Breast epithelium (tissue), 4 donors: ENCODE results near the gene ROR1. TPM values are rescaled to one million over a fixed set of nuclear protein-coding genes. Genes with fewer than 3 reads are reported as not detected.

ENCODE experiments used
- DNase-seq, 2 donors: peaks; one replicate each; pipeline ENCODE4 v3.0.0-alpha.2; 2019; ENCODE audit warnings: low spot score in 2 of 2
- H3K27ac ChIP-seq, 2 donors: fragments of 200-600 bp; sonication (generic) in 1 of 2; one replicate each; pipeline ENCODE4 v1.5.1; 2016 to 2019; ENCODE audit warnings: mild to moderate bottlenecking in 1 of 2
- H3K27me3 ChIP-seq, 2 donors: fragments of 200-600 bp; sonication (generic) in 1 of 2; one replicate each; pipeline versions ENCODE4 v1.5.1 to v1.6.0; 2017 to 2019; ENCODE audit warnings: control low read depth in 1 of 2, mild to moderate bottlenecking in 1 of 2
- H3K36me3 ChIP-seq: fragments of 200-600 bp; one replicate; pipeline ENCODE4 v1.5.1; 2019
- H3K4me1 ChIP-seq, 2 donors: fragments of 200-600 bp; sonication (generic); one replicate each; pipeline ENCODE4 v1.5.1; 2016 to 2019; ENCODE audit warnings: control low read depth in 1 of 2
- H3K4me3 ChIP-seq, 3 donors: fragments of 200-600 bp; sonication (generic); 1 replicate in 2 of 3; 2 replicates in 1 of 3; pipeline ENCODE4 v1.5.1; 2016 to 2019; ENCODE audit warnings: mild to moderate bottlenecking in 3 of 3, moderate library complexity in 2 of 3
- H3K9me3 ChIP-seq, 2 donors: fragments of 200-600 bp; sonication (generic) in 1 of 2; one replicate each; pipeline ENCODE4 v1.5.1; 2016 to 2019; ENCODE audit warnings: control low read depth in 1 of 2
- CTCF ChIP-seq, 3 donors: fragments of 450-650 bp; IDR thresholded peaks; one replicate each; pipeline ENCODE4 v1.5.1; 2016 to 2017; ENCODE audit warnings: antibody characterized with exemption in 3 of 3, mild to moderate bottlenecking in 3 of 3, moderate library complexity in 3 of 3
- POLR2A ChIP-seq: fragments of 450-650 bp; IDR thresholded peaks from one replicate; pipeline ENCODE4 v1.6.1; 2016; ENCODE audit warnings: antibody characterized with exemption, mild to moderate bottlenecking, moderate library complexity
- POLR2AphosphoS5 ChIP-seq, 3 donors: sonication (generic); formaldehyde crosslinking; IDR thresholded peaks; one replicate each; pipeline ENCODE4 v1.6.1; 2017; ENCODE audit warnings: antibody characterized with exemption in 3 of 3
- intact Hi-C: fragments of 100-400 bp; cut with DNase I; formaldehyde crosslinking; loops from one replicate; pipeline ENCODE4 v1.15.1; 2023; ENCODE audit warnings: low total_unique reads
- total RNA-seq, 3 donors: library from RNA; depleted of rRNA; stranded (reverse); fragments of >200 nt; gene quantifications; one replicate each; pipeline ENCODE4 v1.1.0, GENCODE V29; 2016

Gene ROR1
- total RNA-seq, 3 donors from 2014 or later = 5.9 to 11.6 (median 7.7) TPM

DNA sequence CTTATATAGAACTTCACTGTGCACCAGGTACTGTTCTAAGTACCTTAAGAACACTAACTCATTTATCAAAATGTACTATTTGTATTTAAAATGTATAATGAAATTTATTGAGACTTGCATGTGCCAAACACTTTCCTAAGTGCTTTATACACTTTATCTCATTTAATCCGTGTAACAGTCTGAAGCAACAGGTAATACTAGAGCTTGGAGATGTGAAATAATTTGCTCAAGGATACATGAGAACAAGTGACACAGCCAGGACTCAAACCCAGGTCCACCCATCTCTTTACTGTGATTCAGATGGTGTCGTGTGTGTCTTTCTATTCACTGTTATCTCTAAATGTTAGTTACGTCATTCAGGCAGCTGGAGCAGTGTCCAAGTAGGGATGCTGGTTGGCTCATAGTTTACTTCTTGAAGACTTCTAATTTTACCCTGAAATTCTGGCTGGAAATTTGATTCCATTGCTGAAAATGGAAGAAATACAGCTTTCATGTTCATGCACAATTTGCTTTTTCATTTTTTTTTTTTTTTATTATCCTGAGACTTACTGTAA, 259.9 kb downstream of the ROR1 start:
- H3K36me3 ChIP-seq = no peaks in the 10 kb centered on the region
- H3K27me3 ChIP-seq = no peaks in the 10 kb centered on the region
- intact Hi-C loops = no loop called here
- no peaks in the 10 kb centered on the region for H3K4me1 ChIP-seq
- no peaks in the 10 kb centered on the region for H3K9me3 ChIP-seq
- TF ChIP-seq CTCF (IDR thresholded peaks at IDR 0.05) (no peak), POLR2AphosphoS5 (IDR thresholded peaks at IDR 0.05) (no peak), POLR2A (no peak)
- no peak overlapping the region for H3K27ac ChIP-seq
- no peak overlapping the region for H3K4me3 ChIP-seq
- no peak for DNase-seq

DNA sequence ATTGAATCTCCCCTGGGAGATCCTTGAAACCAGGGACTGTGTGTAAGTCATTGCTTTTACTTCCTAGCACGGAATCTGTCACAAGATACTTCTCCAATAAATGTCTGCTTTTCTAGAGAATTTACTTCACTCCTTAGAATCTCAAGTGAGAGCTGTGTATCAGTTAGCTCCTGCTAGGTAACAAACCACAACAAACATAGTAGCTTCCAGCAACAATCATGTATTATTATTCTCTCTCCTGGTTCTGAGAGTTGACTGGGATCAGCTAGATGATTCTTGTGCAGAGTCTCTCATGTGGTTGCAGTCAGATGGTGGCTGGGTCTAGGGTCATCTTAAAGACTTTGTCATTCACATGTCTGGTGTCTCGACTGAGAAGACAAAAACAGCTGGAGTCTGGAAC, 262.7 kb downstream of the ROR1 start:
- Histone ChIP-seq H3K27ac (no peak overlapping the region), H3K4me1 (no peaks in the 10 kb centered on the region), H3K4me3 (no peak overlapping the region), H3K27me3 (no peaks in the 10 kb centered on the region), H3K36me3 (no peaks in the 10 kb centered on the region), H3K9me3 (no peaks in the 10 kb centered on the region)
- TF ChIP-seq POLR2AphosphoS5 (IDR thresholded peaks at IDR 0.05) = no peak
- no peak for TF ChIP-seq POLR2A
- TF ChIP-seq CTCF (IDR thresholded peaks at IDR 0.05) = no peak
- intact Hi-C loops = no loop called here
- no peak for DNase-seq

DNA sequence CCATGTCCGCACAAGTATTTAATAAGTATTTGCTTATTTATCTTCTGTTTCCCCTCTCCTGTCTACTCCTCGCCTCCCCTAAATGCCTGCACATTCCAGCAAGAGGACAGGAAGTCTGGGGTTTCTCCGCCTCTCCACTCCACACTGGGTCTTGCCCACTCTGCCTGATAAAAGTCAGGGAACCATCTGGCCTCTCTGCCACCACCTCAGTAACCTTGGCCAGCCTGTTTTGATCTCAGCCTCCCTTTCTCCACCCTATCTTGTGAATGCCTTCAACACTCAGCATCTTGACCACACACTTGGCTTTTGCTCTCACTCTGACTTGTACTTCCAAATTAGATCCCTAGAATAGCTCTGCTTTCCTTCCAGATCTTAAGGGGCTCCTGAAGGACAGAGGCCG, 264.3 kb downstream of the ROR1 start:
- Histone ChIP-seq H3K4me3 (no peak overlapping the region), H3K9me3 (no peaks in the 10 kb centered on the region), H3K36me3 (no peaks in the 10 kb centered on the region), H3K27ac (no peak overlapping the region), H3K4me1 (no peaks in the 10 kb centered on the region), H3K27me3 (no peaks in the 10 kb centered on the region)
- no peak for TF ChIP-seq CTCF (IDR thresholded peaks at IDR 0.05)
- no peak for TF ChIP-seq POLR2AphosphoS5 (IDR thresholded peaks at IDR 0.05)
- no peak for TF ChIP-seq POLR2A
- intact Hi-C loops = no loop called here
- DNase-seq = no peak

GRCh38 chr1:64038965-64039364, 265.1 kb downstream of the ROR1 start:
- no peak for TF ChIP-seq CTCF (IDR thresholded peaks at IDR 0.05)
- no peak for TF ChIP-seq POLR2AphosphoS5 (IDR thresholded peaks at IDR 0.05)
- TF ChIP-seq POLR2A = no peak
- Histone ChIP-seq H3K27ac (peak overlapping the region; percentile 5 to 40), H3K4me1 (no peaks in the 10 kb centered on the region), H3K4me3 (no peak overlapping the region), H3K36me3 (no peaks in the 10 kb centered on the region), H3K27me3 (no peaks in the 10 kb centered on the region), H3K9me3 (no peaks in the 10 kb centered on the region)
- DNase-seq = no peak
- intact Hi-C loops = no loop called here

DNA sequence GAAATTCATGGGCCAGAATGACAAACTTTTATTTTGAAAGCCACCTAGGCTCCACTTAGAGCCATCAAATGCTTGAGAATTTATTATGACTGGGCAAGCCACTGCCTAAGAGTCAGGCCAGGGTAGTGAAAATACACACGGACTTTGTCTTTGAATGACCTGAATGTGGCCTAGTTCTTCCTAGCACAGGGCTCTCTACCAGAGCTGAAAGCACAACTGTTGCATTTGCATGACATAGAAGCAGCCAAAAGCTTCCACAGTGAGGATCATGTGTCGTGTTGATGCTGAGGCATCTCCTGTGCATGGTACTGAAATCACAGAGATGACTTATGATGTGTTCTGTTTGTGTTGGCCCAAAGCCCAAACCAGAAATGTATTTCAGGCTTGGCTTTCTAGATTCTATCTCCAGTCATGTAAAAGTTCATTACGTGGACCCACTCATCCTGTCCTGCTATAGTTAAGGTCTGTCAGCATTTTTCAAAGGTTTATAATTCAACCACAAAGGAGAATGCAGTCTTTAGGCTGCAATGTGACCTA, 265.6 kb downstream of the ROR1 start:
- H3K4me3 ChIP-seq = no peak overlapping the region
- peak in 1 of 2 donors; percentile 54 for DNase-seq
- peak in 2 of 3 donors; percentile 33 to 64 for TF ChIP-seq POLR2AphosphoS5 (IDR thresholded peaks at IDR 0.05)
- no peak for TF ChIP-seq CTCF (IDR thresholded peaks at IDR 0.05)
- no peak for TF ChIP-seq POLR2A
- peak overlapping the region; percentile 5 to 40 for H3K27ac ChIP-seq
- no peaks in the 10 kb centered on the region for H3K9me3 ChIP-seq
- H3K4me1 ChIP-seq = no peaks in the 10 kb centered on the region
- intact Hi-C loops = no loop called here
- H3K27me3 ChIP-seq = no peaks in the 10 kb centered on the region
- H3K36me3 ChIP-seq = no peaks in the 10 kb centered on the region
